HuH-7 (cell line): ENCODE measurements around the gene PLPP2.
A peak's percentile ranks its signal among the peaks of the same experiment; 100 is the strongest.

Experiments used
- DNase-seq: peaks from one replicate; pipeline ENCODE4 v3.0.0; 2011; ENCODE audit warnings: low spot score

The PLPP2 gene

GRCh38 chr19:313988-314815, 23.0 kb upstream of the PLPP2 start:
- DNase-seq = no peak

- DNase-seq = no peak
Observed at GRCh38 chr19:313169-313987, 22.2 kb upstream of the PLPP2 start.

- DNase-seq = no peak
Observed at GRCh38 chr19:311813-312261, 20.6 kb upstream of the PLPP2 start.

DNA sequence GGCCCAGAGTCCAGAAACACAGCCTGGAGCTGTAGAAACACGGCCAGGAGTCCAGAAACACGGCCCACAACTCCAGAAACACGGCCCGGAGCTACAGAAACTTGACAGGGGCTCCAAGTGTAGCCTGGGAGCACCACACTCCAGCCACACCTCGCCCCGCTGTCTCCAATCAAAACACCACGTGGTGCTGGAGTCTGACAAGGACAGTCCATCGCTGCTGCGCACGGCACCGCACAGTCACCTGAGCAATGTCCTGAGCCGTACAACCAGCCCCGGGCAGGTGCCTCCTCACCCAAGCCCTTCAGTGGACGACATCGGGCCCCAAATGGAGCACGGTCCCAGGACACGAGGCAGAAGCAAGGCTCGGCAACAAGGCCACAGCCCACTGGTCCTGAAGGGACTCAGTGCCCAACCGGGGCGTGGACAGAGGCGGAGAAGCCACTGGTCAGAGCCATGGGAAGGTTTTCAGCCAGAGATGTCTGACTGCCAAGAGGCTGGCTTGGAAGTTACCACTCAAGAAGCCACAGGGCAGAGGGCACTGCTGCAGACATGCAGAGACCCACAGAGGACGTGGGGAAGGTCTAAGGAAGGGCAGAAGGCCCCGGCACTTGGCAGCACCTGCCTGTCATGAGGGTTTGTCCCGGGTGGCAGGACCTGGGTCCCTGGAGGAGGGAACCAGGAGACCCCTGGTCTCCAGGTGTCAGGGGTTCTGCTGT, 19.7 kb upstream of the PLPP2 start:
- DNase-seq = no peak

- no peak for DNase-seq
Observed at GRCh38 chr19:310141-310651, 19.0 kb upstream of the PLPP2 start.

DNA sequence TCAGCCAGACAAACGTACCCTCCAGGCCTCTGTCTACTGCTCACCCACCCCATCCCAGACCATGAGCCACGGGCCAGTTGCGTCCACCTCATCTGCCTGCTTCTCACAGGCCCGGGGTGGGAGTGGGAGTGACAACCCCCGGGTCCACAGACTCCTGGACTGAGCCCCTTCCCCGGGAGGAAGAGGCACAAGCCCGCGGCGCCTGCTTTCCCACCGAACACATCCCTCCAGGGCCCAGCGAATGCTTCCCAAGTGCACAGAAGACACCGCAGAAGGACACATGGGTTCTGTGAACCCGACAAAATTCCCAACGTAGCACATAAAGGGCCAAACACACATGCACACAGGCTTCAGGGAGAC, 18.0 kb upstream of the PLPP2 start:
- no peak for DNase-seq

DNA sequence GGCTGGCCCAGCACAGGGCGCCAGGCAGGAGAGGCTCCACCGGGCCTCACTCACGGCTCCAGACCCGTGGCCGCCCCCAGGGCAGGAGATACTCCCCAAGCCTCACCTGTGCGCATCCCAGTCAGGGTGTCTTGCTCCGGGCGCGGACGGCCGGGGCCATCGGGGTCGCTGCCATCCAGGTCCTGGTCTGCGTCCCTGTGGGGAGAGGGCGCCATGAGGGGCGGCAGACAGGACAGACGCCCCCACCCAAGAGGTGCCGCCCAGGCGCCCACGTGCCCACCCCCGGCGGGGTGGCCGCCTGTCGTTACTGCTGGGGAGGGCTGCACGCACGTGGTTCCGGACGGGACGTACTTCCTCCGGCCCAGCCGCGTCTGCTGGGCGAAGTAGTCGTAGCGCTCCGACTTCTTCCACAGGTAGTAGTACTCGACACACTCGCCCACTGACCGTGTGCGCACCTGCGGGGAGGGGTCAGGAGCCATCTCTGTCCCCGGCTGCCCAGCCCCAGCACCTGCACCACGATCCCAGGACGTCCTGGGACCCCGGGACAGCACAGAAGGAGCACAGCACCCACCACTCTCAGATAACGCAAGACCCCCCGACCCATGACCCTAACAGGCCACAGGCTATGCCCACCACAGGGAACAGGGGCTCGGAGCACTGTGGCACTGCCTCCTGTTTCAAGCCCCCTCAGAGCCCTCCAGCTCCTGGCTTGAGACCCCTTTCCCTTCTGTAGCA, 17.4 kb upstream of the PLPP2 start:
- DNase-seq = no peak

GRCh38 chr19:307793-308420, 16.7 kb upstream of the PLPP2 start:
- DNase-seq = no peak

DNA sequence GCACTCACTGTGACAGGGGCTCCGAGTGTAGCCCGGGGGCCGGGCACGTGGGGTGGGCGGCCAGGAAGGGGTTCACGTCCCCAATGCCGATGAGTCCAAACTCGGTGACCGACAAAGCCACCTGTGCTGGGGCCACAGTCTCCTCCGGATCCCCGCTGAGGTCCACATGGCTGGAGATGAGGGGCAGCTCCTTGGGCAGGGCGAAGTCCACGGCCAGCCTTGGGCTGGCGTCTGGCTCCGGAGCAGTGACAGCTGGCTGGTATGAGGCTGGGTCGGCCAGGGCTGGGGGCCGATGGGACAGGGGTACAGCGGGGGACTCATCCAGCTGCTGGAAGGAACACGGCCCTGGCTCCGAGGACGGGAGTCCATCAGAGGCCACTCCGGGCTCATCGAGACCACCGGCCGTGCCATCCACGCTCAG, 15.9 kb upstream of the PLPP2 start:
- DNase-seq = no peak

GRCh38 chr19:306151-306900, 15.1 kb upstream of the PLPP2 start:
- DNase-seq = no peak

DNA sequence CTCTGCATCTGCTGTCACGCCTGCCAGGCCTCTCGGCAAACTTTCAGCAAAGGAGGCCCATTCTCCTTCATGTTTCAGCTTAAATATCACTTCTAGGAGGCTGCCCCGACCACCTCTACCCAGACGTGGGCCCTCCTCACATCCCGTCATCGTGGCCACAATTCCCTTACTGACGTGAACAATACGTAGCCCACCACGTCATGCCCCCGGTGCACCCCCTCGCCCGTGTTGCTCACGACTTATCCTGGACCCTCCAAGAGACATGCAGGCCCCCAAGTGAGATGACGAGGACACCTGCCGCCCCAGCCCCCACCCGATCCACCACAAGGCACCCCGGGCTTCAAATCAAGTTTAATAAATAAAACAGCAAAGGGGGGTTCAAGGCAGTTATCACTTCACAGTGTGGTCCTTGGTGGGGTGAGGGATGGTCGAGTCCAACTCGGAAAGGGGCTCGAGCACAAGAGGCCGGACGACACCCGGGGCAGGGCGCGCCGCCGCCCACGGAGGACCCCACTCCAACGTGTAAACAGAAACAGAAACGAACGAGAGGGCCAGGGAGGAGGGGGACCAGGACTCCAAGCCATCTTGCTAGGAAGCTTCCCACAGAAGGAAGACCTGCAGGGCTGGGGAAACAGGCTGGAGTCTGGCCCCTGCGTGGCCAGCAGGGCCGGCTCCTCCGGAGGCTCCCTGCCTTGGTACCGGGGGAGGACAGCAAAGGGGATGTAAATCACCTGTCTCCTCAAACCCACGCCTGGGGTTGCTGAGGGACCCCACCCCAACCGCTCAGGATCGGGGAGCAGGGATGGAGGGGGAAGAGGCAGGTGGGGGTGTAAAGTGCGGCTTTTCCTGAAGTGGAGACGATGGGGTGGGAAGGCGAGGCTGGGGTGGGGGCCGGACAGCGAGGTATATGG, 14.3 kb upstream of the PLPP2 start:
- no peak for DNase-seq

- no peak for DNase-seq
Observed at GRCh38 chr19:296476-297225, 5.4 kb upstream of the PLPP2 start.

- DNase-seq = no peak
Observed at GRCh38 chr19:295687-296370, 4.6 kb upstream of the PLPP2 start.

DNA sequence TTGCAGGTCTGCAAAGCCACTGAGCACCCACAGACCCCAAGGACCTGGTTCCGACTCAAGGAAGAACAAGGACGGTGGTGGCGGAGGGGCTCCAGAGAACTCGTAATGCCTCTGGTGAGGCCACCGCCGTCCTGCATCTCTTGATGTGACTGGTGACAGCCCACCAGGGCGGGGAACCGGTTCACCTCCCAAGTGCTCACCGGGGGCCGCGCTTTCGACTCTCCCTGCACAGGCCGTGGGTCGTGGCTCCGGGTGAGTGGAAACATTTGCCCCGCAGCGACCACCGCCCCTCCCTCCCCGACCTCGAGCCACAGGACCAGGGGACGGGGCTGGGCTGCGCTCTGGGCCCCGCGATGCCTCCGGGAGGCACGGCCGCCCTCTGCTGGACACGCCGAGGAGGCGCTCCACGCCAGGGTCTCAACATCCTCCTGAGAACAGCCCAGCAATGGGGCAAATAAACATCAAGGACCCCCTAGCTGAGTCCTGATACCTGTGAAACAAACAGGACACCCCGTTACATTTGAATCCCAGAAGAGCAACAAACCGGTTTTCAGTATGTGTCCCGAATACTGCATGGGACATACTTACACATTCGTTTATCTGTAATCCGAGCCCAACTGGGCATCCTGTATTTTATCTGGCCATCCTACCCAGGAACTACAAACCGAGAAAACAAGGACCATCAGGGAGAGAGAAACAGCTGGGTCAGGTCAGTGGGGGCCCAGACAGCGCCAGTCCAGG, 3.9 kb upstream of the PLPP2 start:
- peak; percentile 78 for DNase-seq

- DNase-seq = no peak
Observed at GRCh38 chr19:294341-294945, 3.2 kb upstream of the PLPP2 start.

GRCh38 chr19:293436-294110, 2.4 kb upstream of the PLPP2 start:
- DNase-seq = no peak
